ENCODE results near the gene ARMC12.

Gene ARMC12

DNA sequence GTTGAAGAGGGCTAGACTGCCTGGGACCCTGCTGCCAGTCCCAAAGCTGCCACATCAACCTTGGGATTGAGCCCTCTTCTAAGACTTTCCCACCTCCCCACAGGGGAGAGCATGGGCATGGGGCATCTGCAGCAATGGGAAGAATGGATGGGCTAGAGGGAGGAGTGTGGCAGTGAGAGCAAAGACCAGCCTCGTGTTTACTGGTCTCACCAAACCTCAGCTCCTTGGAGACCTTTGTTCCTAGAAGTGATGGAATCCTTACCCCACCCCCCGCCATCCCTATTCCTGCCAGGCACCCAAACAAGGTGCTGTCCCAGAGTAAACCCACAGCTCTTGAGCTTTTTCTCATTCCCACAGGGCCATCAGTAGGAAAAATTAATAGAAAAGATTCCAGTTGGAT, 20.0 kb upstream of the ARMC12 start:
- TF ChIP-seq, protein P1, sequence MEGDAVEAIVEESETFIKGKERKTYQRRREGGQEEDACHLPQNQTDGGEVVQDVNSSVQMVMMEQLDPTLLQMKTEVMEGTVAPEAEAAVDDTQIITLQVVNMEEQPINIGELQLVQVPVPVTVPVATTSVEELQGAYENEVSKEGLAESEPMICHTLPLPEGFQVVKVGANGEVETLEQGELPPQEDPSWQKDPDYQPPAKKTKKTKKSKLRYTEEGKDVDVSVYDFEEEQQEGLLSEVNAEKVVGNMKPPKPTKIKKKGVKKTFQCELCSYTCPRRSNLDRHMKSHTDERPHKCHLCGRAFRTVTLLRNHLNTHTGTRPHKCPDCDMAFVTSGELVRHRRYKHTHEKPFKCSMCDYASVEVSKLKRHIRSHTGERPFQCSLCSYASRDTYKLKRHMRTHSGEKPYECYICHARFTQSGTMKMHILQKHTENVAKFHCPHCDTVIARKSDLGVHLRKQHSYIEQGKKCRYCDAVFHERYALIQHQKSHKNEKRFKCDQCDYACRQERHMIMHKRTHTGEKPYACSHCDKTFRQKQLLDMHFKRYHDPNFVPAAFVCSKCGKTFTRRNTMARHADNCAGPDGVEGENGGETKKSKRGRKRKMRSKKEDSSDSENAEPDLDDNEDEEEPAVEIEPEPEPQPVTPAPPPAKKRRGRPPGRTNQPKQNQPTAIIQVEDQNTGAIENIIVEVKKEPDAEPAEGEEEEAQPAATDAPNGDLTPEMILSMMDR (IDR thresholded peaks at IDR 0.05) = no peak

DNA sequence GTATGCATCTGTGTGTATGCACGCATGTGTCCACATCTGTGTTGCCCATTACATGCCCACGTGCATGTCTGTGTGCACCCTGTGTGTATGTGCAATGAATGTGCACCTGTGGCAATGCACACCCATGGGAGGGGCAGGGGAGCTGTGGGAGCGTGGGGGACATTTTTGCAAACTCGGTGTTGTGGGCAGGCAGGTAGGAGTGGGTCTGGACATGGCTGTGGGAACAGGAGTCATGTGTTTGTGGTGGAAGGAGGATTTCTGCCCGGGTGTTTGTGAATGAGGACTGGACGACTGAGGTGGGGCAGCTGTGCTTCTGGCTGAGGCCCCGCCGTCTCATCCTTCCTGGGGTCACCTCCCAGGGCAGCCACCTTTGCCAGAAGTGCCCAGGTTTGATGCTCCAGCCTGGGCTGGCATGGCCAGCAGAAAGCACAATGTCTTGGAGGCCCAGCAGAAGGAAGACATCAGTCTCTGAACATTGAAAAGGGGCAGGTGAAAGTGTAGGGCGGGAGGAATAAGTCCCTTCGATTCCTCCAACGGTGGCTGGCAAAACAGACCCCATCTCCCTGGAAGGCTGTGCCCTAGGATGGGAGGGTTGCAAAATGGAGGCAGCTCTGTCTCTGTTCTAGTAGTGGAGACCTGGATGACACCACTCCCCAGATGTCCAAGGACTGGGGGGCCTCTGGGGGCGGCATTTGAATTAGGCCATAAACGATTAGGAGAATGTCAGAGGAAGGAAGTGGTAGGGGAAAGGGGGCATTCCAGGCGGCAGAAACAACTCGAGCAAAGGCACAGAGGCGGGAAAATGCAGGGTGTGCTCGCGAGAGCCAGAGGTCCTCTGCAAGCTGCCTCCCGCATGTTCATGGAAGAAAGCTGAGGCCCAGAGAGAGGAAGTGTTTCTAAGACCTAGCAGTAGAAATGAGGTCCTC, 19.1 kb upstream of the ARMC12 start:
- TF ChIP-seq, protein P1 (IDR thresholded peaks at IDR 0.05) = no peak

DNA sequence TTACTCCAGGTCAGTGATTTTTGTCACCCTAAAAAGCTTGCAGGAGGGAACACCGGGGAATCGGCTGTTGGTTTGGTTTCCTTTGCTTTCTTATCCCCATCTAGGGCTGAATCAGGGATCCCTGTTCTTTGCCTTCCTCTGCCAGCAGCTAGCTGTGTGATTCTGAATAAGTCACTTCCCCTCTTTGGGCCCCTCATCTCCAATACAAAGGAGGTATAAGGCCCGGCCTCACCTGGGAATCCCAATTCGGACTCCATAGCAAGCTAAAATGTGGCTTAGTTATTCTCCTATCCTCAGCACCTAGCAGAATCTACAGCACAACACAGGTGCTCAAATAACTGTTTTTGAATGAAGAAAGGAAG, 18.5 kb upstream of the ARMC12 start:
- TF ChIP-seq, protein P1 (IDR thresholded peaks at IDR 0.05) = no peak

DNA sequence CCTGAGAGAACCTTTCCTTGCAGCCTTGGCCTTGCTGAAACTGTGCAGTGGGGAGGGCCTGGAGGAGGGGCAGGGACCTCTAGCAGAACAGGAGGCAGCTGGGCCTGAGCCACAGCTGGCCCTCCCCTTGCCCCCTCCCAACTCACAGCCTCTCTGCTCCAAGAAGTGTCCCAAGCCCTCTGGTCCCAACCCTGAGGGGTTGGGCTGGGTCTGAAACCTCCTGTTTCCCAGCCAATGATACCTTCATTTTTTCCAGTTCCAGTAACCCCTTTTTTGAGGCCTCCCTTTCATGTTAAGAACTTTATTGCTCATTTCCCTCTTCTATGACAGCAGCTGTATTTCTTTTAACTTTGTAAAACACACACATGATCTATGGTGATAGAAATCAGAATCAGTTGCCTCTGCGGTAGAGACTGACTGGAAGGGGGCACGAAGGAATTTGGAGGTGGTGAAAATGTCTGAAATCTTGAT, 17.9 kb upstream of the ARMC12 start:
- TF ChIP-seq, protein P1 (IDR thresholded peaks at IDR 0.05) = no peak

DNA sequence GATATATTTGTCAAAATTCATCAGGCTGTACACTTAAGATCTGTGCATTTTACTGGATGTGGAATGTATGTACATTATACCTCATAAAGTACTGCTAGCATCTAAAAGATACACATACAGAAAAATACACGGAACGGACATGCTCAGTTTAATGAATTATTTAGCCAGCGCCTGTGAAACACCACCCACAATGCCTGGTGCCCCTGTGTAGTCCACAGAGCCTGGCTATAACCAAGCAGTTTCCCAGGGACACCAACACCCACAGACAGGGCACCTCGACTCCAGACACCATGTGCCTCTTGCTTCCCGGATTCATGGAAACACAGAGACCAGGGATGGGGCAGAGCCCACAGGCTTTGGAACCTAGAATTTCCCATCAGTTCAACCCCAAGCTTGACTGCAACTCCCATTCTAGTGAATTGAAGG, 17.4 kb upstream of the ARMC12 start:
- TF ChIP-seq, protein P1 (IDR thresholded peaks at IDR 0.05) = no peak

DNA sequence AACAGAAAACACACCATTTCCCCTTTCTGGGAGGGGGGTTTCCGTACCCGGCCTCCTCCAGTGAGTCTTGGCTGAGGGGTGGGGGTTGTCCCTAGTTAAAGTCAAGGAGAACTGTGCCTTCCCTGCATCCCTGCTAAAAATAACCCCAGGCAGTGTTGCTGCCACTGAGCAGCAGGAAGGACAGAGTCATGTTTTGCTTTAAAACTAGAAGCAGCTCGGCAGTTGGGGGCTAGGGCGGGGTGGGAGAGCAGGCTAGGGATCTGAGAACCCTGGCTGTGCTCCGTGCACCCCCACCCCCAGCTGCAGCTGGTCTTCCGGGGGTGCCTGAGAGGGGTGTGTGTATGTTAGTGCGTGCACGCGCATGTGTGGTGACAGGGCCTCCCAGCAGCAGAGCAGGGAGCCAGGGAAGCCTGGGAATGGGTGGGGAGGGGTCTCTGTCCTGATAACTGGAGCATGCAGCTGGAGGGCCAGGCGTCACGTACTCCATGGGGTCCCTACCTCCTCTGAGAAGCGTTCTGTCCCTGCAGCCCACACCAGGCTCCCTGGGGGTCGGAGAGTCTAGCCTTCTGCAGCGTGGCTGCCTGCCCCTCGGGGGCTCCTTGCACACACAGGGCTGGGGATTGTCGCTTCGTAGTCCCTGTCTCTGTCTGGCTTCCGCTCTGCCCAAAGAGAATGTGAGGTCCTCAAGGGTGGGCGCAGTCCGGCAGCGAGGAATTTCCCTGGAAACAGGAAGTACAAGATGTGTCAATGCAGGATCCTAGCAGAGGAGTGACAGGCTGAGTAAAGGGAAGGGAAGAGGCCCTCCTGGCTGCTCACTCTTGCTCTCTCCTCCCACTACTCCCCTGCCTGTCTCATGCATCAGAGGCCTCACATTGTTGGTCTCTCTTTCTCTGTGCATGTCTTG, 16.8 kb upstream of the ARMC12 start:
- TF ChIP-seq, protein P1 (IDR thresholded peaks at IDR 0.05) = no peak

DNA sequence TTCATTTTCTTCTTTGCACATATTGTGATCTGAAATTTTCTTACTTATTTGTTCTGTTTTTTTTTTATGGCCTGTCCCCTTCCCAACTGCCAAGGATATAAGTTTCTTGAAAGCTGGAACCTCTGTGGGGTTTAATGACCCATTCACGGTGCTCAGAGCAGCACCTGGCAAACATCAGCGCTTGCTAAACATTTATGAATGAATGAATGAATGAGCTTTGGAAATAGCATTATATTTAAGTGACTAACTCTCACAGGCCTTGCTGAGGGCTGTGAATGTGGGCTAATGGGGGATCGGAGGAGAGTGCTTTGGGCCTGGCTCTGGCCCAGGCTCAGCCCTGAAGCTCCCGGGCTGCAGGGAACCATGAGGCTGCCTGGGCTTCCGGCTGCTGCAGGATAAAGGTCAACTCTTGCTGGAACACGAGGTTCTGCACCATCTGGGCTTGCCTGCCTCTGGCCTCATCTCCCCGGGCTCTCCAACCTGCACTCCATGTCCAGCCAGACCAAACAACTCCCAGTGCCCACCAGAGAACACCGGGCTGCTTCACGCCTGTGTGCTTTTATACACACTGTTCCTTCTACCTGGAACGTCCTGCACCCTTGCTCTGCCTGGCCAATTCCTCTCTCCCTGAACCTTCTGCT, 14.6 kb upstream of the ARMC12 start:
- TF ChIP-seq, protein P1 (IDR thresholded peaks at IDR 0.05) = no peak

Data from LNCAP (cell line).